ENCODE measurements around the gene FSTL4. TPM values are rescaled to one million over a fixed set of nuclear protein-coding genes. Genes with fewer than 3 reads are reported as not detected.
"Not testable (repeated sequence)": the region's sequence is repeated elsewhere in the genome, so short reads cannot be mapped to it uniquely, and the experiment has no call there.

FSTL4 gene
- total RNA-seq, 1 donor from 2014 or later = not detected

GRCh38 chr5:133544346-133544745, 68.0 kb downstream of the FSTL4 start:
- Histone ChIP-seq H3K27ac (replicated peaks) (no peak overlapping the region), H3K9me3 (replicated peaks) (peaks cover 5% of the 10 kb centered on the region), H3K36me3 (no peaks in the 10 kb centered on the region), H3K4me3 (no peak overlapping the region), H3K27me3 (ENCODE audit: low read depth) (peaks cover 11% of the 10 kb centered on the region), H3K4me1 (no peaks in the 10 kb centered on the region)
- intact Hi-C loops (cut with micrococcal nuclease) = no loop called here
- DNase-seq = no peak
- TF ChIP-seq, protein P1, sequence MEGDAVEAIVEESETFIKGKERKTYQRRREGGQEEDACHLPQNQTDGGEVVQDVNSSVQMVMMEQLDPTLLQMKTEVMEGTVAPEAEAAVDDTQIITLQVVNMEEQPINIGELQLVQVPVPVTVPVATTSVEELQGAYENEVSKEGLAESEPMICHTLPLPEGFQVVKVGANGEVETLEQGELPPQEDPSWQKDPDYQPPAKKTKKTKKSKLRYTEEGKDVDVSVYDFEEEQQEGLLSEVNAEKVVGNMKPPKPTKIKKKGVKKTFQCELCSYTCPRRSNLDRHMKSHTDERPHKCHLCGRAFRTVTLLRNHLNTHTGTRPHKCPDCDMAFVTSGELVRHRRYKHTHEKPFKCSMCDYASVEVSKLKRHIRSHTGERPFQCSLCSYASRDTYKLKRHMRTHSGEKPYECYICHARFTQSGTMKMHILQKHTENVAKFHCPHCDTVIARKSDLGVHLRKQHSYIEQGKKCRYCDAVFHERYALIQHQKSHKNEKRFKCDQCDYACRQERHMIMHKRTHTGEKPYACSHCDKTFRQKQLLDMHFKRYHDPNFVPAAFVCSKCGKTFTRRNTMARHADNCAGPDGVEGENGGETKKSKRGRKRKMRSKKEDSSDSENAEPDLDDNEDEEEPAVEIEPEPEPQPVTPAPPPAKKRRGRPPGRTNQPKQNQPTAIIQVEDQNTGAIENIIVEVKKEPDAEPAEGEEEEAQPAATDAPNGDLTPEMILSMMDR (IDR thresholded peaks at IDR 0.05; ENCODE audit: borderline replicate concordance) = no peak

GRCh38 chr5:133539818-133540217, 72.5 kb downstream of the FSTL4 start:
- Histone ChIP-seq H3K4me1 (no peaks in the 10 kb centered on the region), H3K4me3 (no peak overlapping the region), H3K9me3 (replicated peaks) (no peaks in the 10 kb centered on the region), H3K36me3 (no peaks in the 10 kb centered on the region), H3K27ac (replicated peaks) (no peak overlapping the region), H3K27me3 (ENCODE audit: low read depth) (peaks cover 6% of the 10 kb centered on the region)
- TF ChIP-seq, protein P1 (IDR thresholded peaks at IDR 0.05; ENCODE audit: borderline replicate concordance) = no peak
- intact Hi-C loops (cut with micrococcal nuclease) = no loop called here
- DNase-seq = no peak

DNA sequence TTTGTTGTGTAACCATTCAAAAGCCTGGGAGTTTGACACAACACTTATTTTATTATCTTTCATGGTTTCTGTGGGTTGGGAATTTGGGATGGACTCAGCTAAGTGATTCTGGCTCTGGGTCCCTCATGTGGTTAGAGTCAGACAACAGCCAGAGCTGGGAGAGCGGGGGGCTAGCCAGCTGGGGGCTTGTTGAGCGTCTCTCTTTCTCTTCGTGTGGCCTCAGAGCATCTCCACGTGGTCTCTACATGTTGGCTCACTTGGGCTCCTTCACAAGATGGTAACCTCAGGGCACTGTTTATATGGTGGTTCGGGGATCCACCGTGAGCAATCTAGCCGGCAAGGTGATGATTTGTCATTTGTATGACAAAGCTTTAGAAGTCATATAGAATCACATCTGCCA, 73.6 kb downstream of the FSTL4 start:
- DNase-seq = no peak
- H3K4me3 ChIP-seq = no peak overlapping the region
- H3K27me3 ChIP-seq (ENCODE audit: low read depth) = no peaks in the 10 kb centered on the region
- H3K9me3 ChIP-seq (replicated peaks) = no peaks in the 10 kb centered on the region
- no peak overlapping the region for H3K27ac ChIP-seq (replicated peaks)
- no peaks in the 10 kb centered on the region for H3K36me3 ChIP-seq
- no peaks in the 10 kb centered on the region for H3K4me1 ChIP-seq
- TF ChIP-seq, protein P1 (IDR thresholded peaks at IDR 0.05; ENCODE audit: borderline replicate concordance) = no peak
- intact Hi-C loops (cut with micrococcal nuclease) = no loop called here

GRCh38 chr5:133535241-133535929, 77.0 kb downstream of the FSTL4 start:
- H3K4me3 ChIP-seq; H3K9me3 ChIP-seq (replicated peaks); DNase-seq; H3K27ac ChIP-seq (replicated peaks); intact Hi-C loops (cut with micrococcal nuclease); H3K36me3 ChIP-seq; H3K27me3 ChIP-seq (ENCODE audit: low read depth): not testable (repeated sequence)
- peaks cover 11% of the 10 kb centered on the region for H3K4me1 ChIP-seq

GRCh38 chr5:133534566-133534965, 77.8 kb downstream of the FSTL4 start:
- Histone ChIP-seq H3K36me3 (no peaks in the 10 kb centered on the region), H3K27me3 (ENCODE audit: low read depth) (no peaks in the 10 kb centered on the region), H3K27ac (replicated peaks) (no peak overlapping the region), H3K9me3 (replicated peaks) (no peaks in the 10 kb centered on the region), H3K4me3 (no peak overlapping the region), H3K4me1 (peaks cover 11% of the 10 kb centered on the region)
- DNase-seq = no peak
- TF ChIP-seq, protein P1 (IDR thresholded peaks at IDR 0.05; ENCODE audit: borderline replicate concordance) = no peak
- intact Hi-C loops (cut with micrococcal nuclease) = no loop called here

GRCh38 chr5:133533541-133533940, 78.8 kb downstream of the FSTL4 start:
- DNase-seq = no peak
- Histone ChIP-seq H3K36me3 (no peaks in the 10 kb centered on the region), H3K9me3 (replicated peaks) (no peaks in the 10 kb centered on the region), H3K27ac (replicated peaks) (no peak overlapping the region), H3K4me1 (peaks cover 11% of the 10 kb centered on the region), H3K27me3 (ENCODE audit: low read depth) (no peaks in the 10 kb centered on the region), H3K4me3 (no peak overlapping the region)
- TF ChIP-seq, protein P1 (IDR thresholded peaks at IDR 0.05; ENCODE audit: borderline replicate concordance) = no peak
- intact Hi-C loops (cut with micrococcal nuclease) = no loop called here
